Left renal cortex interstitium (tissue), 4 donors: Measurements from ENCODE around the gene TMEM63C. TPM values are rescaled to one million over a fixed set of nuclear protein-coding genes. Genes with fewer than 3 reads are reported as not detected.

Experiments
- DNase-seq, 4 donors: peaks; one replicate each; pipeline ENCODE4 v3.0.0-alpha.2; 2013; ENCODE audit warnings: low read depth in 4 of 4, low spot score in 2 of 4, missing footprints in 1 of 4
- polyA plus RNA-seq, 4 donors: library from polyadenylated mRNA; unstranded; fragments of 120-200 nt; gene quantifications; one replicate each; pipeline ENCODE4 v1.2.1, GENCODE V29; 2013; ENCODE audit not compliant: insufficient read length in 4 of 4

Gene TMEM63C
- polyA plus RNA-seq, 4 donors: 1.0 to 1.8 (median 1.4) TPM

GRCh38 chr14:77219591-77219990 is 38.0 kb downstream of the TMEM63C start:
- DNase-seq: no peak

GRCh38 chr14:77220246-77221017 is 38.8 kb downstream of the TMEM63C start:
- DNase-seq: no peak

GRCh38 chr14:77221241-77221871 is 39.8 kb downstream of the TMEM63C start:
- no peak for DNase-seq

GRCh38 chr14:77222546-77223225 is 41.1 kb downstream of the TMEM63C start:
- no peak for DNase-seq

GRCh38 chr14:77224212-77224611 is 42.6 kb downstream of the TMEM63C start:
- no peak for DNase-seq

- DNase-seq: no peak
Observed at GRCh38 chr14:77225254-77225653, 43.7 kb downstream of the TMEM63C start.

- no peak for DNase-seq
Observed at GRCh38 chr14:77225892-77226557, 44.4 kb downstream of the TMEM63C start.

GRCh38 chr14:77228056-77228455 is 46.5 kb downstream of the TMEM63C start:
- DNase-seq: no peak

- DNase-seq: no peak
Observed at GRCh38 chr14:77230914-77231313, 49.3 kb downstream of the TMEM63C start.

GRCh38 chr14:77231721-77232120 is 50.1 kb downstream of the TMEM63C start:
- no peak for DNase-seq

- no peak for DNase-seq
Observed at GRCh38 chr14:77236814-77237213, 55.2 kb downstream of the TMEM63C start.

- no peak for DNase-seq
Observed at GRCh38 chr14:77238356-77238755, 56.8 kb downstream of the TMEM63C start.

- no peak for DNase-seq
Observed at GRCh38 chr14:77238996-77239395, 57.4 kb downstream of the TMEM63C start.

GRCh38 chr14:77239412-77239811 is 57.8 kb downstream of the TMEM63C start:
- no peak for DNase-seq

GRCh38 chr14:77240336-77240915 is 58.8 kb downstream of the TMEM63C start:
- no peak for DNase-seq

GRCh38 chr14:77241955-77242354 is 60.4 kb downstream of the TMEM63C start:
- DNase-seq: no peak

- no peak for DNase-seq
Observed at GRCh38 chr14:77242752-77243151, 61.2 kb downstream of the TMEM63C start.

GRCh38 chr14:77243853-77244252 is 62.3 kb downstream of the TMEM63C start:
- DNase-seq: no peak

- DNase-seq: no peak
Observed at GRCh38 chr14:77245820-77246219, 64.2 kb downstream of the TMEM63C start.

GRCh38 chr14:77246784-77247183 is 65.2 kb downstream of the TMEM63C start:
- no peak for DNase-seq

GRCh38 chr14:77248666-77249065 is 67.1 kb downstream of the TMEM63C start:
- no peak for DNase-seq
